ENCODE results near the gene CHST5.
"Not testable (repeated sequence)": the region's sequence is repeated elsewhere in the genome, so short reads cannot be mapped to it uniquely, and the experiment has no call there.

CHST5 gene

DNA sequence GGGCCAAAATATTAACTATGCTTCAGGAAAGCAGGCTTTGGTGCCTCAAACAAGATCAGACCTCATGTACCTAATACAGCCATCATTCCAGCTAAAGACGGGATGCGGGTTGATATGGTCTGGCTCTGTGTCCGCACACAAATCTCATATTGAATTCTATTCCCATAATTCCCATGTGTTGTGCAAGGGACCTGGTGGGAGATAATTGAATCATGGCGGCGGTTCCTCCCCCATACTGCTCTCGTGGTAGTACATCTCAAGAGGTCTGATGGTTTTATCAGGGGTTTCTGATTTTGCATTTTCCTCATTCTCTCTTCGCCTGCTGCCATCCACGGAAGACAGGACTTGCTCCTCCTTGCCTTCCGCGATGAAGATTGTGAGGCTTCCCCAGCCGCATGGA lies 21.6 kb downstream of the CHST5 start:
- in situ Hi-C loops (cut with MboI; ENCODE audit: low sequenced_read_pairs): no loop called here

DNA sequence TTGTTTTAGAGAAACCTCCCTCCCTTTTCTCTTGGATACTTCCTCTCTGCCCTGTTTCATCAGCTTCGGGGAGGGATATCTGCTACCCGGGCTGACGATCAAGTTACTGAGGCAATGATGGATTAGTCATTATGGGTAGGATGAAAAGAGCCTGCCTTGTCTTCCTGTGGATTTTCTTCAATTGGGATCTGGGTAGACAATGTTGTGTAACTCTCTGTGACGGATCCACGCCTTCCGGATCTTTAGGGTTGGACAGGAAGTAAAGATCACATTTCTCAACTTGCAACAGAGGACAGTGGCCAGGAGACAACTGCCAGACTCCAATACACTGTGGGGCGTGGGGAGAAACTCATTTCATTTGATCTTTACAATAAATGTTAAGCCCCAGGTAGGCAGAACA lies 29.3 kb downstream of the CHST5 start:
- in situ Hi-C loops (cut with MboI; ENCODE audit: low sequenced_read_pairs): no loop called here

DNA sequence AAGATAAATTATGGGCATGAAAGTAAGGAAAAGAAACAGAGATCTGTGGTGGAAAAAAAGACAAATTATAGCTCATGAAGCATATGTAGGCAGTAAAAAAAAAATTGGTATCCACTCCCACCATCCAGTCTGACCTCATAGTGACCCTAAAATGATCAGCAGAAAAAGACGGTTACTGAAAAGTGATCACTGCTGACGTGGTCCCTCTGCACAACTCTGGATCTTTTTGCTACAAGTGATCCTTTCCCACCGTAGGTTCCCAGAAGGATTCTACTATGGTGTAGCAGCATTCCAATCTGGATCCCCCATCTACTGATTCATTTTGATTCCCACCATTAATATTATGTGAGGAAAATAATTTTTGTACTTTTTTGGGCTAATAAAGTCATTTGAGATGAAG lies 29.8 kb downstream of the CHST5 start:
- in situ Hi-C loops (cut with MboI; ENCODE audit: low sequenced_read_pairs): no loop called here

DNA sequence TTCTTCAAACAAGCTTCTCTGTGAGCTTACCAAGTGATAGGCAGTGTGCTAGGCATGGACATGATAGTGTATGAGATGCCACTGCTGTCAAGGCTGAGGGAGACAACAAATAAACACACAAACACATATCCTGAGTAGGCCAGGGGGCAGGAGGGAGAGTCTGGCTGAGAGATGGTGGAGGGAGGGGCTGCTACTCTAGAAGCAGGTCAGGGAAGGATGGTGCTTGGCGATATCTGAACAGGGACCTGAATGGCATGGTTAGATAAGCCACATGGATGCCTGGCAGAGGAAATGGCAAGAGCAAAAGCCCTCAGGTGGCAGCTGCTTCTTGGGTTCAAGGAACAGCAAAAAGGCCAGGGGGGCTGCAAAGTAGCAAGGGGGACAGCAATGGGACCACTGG lies 32.1 kb downstream of the CHST5 start:
- in situ Hi-C loops (cut with MboI; ENCODE audit: low sequenced_read_pairs): no loop called here

DNA sequence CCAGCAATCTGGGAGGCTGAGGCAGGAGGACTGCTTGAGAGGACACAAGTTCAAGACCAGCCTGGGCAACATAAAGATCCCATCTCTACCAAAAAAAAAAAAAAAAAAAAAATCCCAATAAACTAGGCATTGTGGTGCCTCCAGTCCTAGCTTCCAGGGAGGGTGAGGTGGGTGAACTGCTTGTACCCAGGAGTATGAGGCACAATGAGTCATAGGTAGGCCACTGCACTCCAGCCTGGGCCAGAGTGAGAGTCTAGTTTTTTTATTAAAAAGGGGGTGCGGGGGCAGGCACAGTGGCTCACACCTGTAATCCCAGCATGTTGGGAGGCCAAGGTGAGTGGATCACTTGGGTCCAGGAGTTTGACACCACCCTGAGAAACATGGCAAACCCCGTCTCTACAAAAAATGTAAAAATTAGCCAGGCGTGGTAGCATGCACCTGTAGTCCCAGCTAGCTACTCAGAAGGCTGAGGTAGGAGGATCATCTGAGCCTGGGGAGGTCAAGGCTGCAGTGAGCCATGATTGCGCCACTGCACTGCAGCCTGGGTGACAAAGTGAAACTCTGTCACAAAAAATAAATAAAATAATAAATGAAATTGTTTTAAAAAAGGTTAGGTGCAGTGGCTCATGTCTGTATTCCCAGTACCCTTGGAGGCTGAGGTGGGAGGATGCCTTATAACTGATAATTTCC lies 32.8 kb downstream of the CHST5 start:
- in situ Hi-C loops (cut with MboI; ENCODE audit: low sequenced_read_pairs): no loop called here

DNA sequence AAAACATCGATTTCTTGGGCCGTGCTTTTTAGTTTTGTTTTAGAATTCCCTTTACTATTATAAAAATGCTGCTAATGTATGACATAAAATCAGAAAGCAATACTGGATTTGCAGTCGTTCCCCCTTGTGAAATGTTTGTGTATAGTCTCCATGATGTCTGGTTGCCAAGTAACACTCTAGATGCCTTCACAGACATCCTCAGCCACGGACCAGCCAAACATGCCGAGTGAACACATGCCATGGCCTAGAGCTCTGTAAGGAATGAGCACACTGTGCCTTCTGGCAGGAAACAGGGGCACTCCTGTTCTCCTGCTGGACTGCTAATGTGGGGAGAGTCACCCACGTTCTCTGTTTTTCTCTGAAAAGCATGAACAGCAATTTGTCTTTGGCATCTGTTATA lies 34.1 kb downstream of the CHST5 start:
- in situ Hi-C loops (cut with MboI; ENCODE audit: low sequenced_read_pairs): not testable (repeated sequence)

DNA sequence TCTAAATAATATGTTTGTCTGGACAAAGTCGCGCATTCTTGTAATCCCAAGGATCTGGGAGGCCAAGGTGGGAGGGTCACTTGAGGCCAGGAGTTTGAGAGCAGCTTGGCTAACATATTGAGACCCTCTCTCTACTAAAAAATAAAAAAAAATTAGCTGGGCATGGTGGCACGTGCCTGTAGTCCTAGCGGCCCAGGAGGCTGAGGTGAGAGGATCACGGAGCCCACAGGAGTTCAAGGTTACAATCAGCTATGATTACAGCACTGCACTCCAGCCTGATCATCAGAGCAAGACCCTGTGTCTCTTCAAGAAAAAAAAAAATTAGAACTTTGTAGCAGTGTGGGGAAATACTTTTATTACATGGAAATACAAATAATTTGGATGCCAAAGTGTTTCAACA lies 34.5 kb downstream of the CHST5 start:
- in situ Hi-C loops (cut with MboI; ENCODE audit: low sequenced_read_pairs): no loop called here

DNA sequence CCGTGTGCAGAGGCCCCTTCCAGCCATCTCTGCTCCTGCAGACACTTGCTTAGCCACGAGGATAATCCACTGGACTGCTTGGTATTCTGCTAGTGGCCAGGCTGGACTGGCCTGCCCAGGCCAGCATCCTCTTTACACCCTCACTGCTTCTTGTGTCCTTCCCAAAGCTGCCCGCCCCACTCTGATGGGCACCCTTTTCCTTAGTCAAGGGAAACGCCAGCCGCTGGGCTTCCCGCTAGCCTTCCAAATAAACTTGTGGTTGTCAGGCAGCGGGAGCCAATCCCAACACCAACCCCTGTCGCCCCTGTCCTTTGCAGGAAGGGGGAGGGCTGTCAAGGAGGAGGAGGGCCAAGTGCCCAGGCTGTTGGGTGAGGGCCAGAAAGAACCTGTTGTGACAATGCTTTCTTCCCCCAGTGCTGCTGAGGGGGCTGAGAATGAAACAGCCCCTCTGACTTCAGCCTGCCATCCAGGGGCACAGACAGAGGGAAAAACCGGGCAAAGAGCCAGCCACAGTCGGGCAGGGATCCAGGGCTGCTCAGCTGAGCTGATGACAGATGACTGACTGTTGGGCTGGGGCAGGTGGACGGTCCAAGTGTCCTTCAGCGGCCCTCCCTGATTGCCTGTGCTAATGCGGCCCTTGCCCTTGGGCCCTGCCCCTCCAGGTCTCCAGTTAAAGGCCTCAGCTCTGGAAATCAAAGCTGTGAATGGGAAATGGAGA lies 37.1 kb downstream of the CHST5 start:
- in situ Hi-C loops (cut with MboI; ENCODE audit: low sequenced_read_pairs): not testable (repeated sequence)

DNA sequence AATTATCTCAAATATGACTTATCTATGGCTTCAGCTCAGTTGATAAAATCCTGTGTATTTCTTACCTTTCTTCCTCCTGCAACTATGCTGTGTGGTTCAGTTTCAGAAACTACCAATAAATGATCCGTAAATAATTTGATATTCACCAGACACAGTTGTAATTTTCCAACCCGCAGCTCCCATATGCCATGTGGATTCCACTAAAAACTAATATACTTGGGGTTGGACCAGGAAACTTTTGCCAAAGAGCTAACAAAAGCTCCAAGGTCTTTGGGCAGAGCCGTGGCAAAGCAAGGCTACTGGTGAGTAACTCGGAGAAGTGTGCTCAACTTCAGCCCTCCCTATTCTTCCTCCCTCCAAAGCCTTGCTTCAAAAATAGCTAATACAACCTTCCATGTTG lies 38.4 kb downstream of the CHST5 start:
- in situ Hi-C loops (cut with MboI; ENCODE audit: low sequenced_read_pairs): no loop called here

DNA sequence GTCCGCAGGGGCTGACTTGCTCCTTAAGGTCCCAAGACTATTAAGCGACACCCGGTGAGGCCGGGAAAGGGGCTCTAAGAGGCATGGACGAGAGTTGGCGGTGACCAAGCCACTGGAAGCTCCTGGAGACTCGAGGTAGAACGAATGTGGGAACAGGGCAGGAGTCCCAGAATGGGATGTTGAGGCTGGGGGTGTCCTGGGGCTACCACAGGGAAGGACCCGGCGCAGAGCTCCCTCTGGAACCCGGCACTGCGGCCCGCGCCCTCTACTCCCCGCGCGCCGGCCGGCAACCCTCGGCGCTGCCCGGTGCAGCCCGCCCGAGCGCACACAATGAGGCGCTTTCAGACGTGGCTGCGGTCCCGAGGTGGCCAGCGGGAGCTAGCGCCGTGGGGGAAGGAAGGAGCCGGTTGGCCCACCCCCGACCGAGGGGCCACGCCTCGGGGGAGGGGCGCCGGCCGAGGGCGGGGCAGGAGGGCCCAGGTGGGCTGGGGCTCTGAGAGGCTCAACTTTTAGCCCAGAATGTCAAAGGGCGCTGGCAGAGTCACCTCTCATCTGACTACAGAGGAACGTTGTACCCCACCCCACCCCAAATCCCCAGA lies 40.7 kb downstream of the CHST5 start, which contains the start of gene CHST6:
Gene CHST6 (minus strand): TSS at position 366 of the 599 bp plus-strand sequence. CDS start 15,613 bp downstream, outside the sequence.
- in situ Hi-C loops (cut with MboI; ENCODE audit: low sequenced_read_pairs): no loop called here

DNA sequence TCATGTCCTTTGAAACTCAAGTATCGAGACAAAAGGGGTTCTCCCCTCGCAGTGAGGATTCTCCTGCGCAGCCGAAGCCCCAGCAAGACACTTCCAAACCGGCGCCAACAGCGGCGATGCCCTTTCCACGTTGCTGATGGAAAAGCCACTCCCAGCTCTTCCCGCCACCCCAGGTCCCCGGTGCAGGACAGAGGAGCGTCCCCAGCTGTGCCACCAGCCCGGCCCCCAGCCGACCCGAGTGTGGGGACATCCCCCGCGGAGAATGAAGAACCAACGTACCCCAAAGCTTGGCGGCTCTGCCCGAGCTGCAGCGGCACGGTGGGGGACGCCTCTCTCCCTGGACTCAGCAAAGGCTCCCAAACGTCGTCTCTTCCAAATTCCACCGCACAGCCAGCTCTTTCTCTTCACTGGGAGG lies 41.2 kb downstream of the CHST5 start:
- in situ Hi-C loops (cut with MboI; ENCODE audit: low sequenced_read_pairs): no loop called here

DNA sequence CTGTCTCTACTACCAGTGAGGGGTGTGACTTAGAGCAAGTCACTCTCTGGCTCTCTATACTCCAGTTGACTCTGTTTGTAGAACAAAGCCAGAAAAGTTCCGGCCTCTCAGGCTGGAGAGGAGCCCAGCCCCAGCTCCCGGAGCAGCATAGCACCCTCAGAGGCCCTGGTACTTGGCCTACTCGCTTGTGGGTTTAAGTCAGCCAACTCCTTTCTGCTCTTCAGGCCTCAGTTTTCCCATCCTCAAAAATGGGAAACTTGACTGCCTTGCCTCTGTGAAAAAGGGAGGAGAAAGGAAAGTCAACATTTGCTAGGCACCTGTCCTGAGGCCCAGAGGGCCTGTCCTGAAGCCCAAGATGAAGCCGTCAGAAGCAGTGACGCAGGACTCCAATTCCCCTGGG lies 41.7 kb downstream of the CHST5 start:
- in situ Hi-C loops (cut with MboI; ENCODE audit: low sequenced_read_pairs): no loop called here

DNA sequence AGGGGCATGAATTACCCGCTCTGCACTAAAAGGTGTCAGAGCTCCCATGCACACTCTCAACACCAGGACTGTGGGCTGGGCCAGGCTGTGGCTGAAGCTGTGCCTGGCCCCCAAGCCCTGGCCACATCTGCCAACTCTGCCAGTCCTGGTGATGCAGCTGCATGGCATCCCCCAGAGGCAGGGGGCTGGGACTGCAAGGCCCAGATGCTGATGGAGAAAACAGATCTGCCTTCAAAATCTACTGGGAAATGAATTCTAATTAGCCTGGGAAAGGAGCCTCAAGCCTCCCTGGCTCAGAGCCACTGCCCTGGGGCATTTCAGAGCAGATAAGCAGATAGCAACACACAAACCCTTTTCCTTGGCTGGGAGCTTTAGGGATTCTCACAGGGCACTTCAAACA lies 44.0 kb downstream of the CHST5 start:
- in situ Hi-C loops (cut with MboI; ENCODE audit: low sequenced_read_pairs): no loop called here

DNA sequence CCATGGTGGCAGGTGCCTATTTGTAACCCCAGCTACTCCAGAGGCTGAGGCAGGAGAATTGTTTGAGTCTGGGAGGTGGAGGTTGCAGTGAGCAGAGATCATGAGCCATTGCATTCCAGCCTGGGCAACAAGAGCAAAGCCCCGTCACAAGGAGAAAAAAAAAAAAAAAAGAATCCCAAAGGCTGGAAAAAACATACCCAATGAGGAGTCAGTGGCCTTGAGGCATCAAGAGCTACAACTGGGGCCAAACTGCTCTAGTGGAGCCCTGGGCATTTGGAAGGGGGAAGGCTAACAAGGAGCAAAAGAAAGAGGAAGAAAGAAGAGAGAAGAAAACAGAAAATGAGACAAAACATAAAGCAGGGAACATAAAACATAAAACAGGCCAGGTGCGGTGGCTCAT lies 47.6 kb downstream of the CHST5 start:
- in situ Hi-C loops (cut with MboI; ENCODE audit: low sequenced_read_pairs): no loop called here

DNA sequence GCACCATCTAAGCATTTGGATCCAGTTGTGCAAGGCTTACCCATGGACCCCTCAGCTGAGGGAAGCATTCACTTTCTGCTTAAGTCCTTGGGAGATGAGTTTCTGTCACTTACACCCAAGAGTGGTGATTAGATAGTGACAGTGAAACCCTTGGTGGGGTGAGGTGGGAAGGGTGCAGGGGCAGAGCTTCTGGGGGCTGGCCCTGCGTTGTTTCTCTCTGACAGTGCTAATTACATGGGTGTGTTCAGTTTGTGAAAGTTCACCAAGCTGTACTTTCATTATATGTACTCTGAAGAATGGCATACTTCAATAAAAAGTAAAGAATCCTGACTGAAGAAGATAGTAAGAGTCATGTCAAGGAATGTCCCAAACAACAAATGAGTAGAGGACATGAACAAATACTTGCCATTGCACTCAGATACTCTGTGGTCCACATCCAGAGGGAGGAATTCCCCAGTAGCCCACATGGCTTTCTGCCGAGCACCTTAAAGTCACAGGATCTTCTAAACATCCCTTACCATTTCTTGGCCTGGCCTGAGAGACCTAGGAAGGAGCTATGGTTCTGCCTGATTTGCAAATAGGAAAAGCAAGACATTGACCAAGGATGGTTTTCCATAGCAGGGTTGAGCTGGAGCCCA lies 49.1 kb downstream of the CHST5 start:
- in situ Hi-C loops (cut with MboI; ENCODE audit: low sequenced_read_pairs): no loop called here

DNA sequence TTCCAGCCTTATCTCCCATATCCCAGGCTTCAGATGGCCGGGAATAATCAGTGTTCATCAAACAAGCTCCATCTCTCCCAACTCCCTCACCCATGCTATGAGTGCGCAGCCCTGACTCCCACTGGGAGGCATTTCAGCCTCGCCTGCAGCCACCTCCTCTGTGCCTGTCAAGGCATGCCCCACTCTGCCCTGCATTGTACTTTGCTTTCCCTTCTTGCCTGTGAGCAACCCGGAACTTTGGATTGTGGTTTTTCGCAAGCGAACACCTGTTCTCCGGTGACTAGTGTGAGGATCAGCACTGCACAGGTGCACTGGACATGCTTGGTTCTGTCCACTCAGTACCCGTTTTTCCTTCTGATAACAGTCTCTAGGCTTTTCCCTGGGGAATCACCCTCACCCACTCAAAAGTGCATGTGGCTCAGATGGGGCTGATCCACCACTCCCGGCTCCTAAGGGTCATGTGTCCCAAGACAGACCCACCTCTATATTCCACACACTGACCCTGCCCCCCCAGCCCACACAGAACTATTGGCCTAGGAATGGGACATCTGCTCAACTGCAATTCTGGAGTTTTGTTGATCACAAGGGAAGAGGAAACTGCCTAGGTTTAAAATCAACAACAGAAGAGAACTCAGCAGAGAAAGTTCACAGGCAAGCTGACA lies 49.8 kb downstream of the CHST5 start:
- in situ Hi-C loops (cut with MboI; ENCODE audit: low sequenced_read_pairs): no loop called here

DNA sequence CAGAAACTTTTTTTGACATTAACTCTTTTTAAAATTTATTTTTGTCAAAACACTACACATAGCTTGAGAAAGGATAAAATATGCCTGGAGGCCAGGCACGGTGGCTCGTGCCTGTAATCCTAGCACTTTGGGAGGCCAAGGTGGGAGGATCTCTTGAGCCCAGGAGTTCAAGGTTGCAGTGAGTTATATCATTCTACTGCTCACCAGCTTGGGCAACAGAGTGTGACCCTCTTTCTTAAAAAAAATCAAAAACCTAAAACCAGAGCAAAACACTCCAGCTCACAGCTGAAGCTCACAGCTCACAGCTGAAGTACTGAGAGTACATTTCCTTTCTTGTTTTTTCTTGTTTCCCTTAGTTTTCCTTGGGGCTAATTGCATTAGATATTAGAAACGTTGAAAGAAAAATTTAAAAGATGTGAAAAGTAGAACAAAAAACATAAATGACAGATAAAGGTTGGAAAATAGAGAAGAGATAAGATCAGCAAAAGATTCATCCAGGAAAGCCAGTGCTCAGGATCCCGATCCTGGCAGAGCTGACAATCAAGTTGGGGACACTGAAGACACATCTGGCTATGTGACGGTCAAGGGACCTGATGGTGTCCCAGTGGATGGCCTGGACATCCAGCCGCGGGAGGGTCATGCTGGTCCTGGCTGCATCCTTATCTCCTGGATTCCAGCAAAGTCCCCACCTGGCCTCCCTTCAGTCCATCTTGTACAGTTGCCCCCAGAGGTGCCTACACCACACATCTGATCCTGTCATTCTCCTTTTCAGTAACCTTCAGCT lies 50.5 kb downstream of the CHST5 start:
- in situ Hi-C loops (cut with MboI; ENCODE audit: low sequenced_read_pairs): no loop called here

DNA sequence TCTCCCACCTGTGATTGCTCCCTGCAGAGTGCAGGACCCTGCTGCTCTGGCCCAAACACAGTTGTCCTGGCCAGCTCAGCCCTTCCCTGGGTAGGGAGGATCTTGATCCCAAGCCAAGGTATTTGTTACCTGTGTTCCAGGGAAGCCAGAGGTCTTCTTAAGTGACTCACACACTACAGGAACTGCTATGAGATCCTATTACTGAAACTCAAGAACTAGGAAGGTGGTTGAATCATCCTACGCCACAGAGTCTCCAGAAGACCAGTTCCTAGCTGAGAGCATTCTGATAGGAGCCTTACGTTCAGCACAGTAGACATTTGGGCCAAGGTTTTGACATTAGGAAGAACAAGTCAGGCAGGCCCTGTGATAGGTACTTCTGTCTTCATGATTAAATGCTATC lies 52.7 kb downstream of the CHST5 start:
- in situ Hi-C loops (cut with MboI; ENCODE audit: low sequenced_read_pairs): no loop called here

DNA sequence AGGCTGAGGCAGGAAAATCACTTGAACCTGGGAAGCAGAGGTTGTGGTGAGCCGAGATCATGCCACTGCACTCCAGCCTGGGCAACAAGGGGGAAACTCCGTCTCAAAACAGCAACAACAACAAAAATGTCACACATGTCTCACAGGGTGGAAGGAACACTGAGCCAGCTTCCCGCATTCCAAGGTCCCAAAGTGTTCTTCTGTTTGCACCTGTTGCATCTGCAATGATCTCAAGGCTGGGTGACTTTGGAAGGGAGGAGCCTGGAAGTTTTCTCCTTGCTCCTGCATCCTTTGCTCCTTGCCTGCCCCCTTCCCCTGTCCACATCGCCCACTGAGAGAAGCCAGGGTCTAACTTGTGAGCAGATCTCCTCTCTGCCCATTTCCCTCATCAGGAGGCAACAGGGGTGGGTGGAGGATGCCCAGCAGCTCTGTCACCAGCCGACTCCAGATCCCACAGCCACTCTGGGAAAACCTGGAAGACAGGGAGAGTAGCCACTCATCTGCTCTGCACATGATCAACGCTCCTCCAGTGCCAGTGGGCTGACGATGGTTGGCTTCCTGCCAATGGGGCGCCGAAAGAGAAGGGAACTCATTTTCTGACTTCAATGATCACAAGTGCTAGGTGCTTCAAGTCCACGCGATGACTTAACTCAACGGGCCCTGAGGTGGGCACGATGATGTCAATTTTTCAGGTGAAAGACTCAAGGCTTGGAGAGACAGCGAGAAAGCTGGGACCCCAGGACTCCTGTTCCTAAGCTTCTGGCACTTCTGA lies 53.3 kb downstream of the CHST5 start:
- in situ Hi-C loops (cut with MboI; ENCODE audit: low sequenced_read_pairs): no loop called here

DNA sequence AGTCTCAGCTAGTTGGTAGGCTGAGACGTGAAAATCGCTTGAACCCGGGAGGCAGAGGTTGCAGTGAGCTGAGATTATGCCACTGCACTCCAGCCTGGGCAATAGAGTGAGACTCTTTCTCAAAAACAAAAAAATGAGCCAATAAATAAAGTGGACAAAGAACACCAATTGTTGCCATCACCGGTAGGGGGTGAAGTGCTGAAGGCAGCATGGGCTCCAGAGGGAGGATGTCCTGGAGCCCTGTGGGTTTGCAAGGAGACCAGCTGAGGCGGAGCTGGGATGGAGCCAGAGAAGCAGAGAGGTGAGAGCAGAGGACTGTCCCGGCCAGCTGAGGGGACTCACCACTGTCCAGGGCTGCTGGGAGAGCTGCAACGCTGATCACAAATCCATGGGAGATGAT lies 54.4 kb downstream of the CHST5 start:
- in situ Hi-C loops (cut with MboI; ENCODE audit: low sequenced_read_pairs): no loop called here
